Neutrophil (primary cell): ENCODE measurements around the gene MYOZ3.

Experiments used
- H3K27ac ChIP-seq: fragments of 200-600 bp; sonication (generic); 2 replicates; pipeline ENCODE4 v1.5.1; 2016; ENCODE audit warnings: mild to moderate bottlenecking, moderate library complexity
- H3K27me3 ChIP-seq: fragments of 200-600 bp; sonication (generic); 2 replicates; pipeline ENCODE4 v1.6.0; 2016; ENCODE audit warnings: mild to moderate bottlenecking
- H3K36me3 ChIP-seq: fragments of 200-600 bp; sonication (generic); 2 replicates; pipeline ENCODE4 v1.5.1; 2017
- H3K4me1 ChIP-seq, 2 experiments: fragments of 200-600 bp in 1 of 2; sonication (generic) in 1 of 2; 1 replicate in 1 of 2; 2 replicates in 1 of 2; pipeline versions ENCODE4 v1.5.1 to v1.6.1; 2013 to 2016; ENCODE audit warnings: low read depth in 1 of 2, low read length in 1 of 2, mild to moderate bottlenecking in 1 of 2, moderate library complexity in 1 of 2; ENCODE audit not compliant: control insufficient read depth in 1 of 2, insufficient read depth in 1 of 2
- H3K4me3 ChIP-seq, 2 experiments: fragments of 200-600 bp in 1 of 2; sonication (generic) in 1 of 2; 1 replicate in 1 of 2; 2 replicates in 1 of 2; pipeline ENCODE4 v1.5.1; 2013 to 2016; ENCODE audit warnings: low read depth in 1 of 2, low read length in 1 of 2, mild to moderate bottlenecking in 1 of 2, moderate library complexity in 1 of 2
- H3K9me3 ChIP-seq: fragments of 200-600 bp; sonication (generic); 2 replicates; pipeline ENCODE4 v1.5.1; 2016
- CTCF ChIP-seq: fragments of 200-600 bp; sonication (generic); IDR thresholded peaks from 2 replicates; pipeline ENCODE4 v1.5.1; 2016; ENCODE audit warnings: antibody characterized with exemption

MYOZ3 gene

GRCh38 chr5:150632305-150633160 lies 28.5 kb upstream of the MYOZ3 start:
- Histone ChIP-seq H3K27ac (no peak overlapping the region), H3K9me3 (no peaks in the 10 kb centered on the region), H3K36me3 (no peaks in the 10 kb centered on the region), H3K4me3 (no peak overlapping the region), H3K27me3 (peaks cover 15% of the 10 kb centered on the region), H3K4me1 (no peaks in the 10 kb centered on the region)
- no peak for TF ChIP-seq CTCF

DNA sequence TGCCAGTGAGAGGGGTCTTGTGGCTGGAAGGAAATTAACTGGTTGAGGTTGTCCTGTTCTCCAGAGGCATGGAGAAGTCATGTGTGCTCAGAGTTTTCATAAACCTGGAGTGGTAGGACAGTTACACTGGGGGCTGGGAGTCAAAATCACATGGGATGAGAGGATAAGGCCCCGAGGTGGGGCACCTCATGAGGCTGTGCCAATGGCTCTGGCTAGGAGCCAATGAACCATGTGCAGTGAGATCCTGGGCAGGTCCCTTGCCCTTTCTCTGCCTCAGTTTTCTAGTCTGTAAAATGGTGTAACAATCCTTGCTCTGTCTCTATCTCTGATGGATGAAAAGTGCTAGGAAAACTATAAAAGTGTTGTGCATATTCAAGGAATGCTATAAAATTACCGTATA lies 27.6 kb upstream of the MYOZ3 start:
- Histone ChIP-seq H3K27ac (no peak overlapping the region), H3K36me3 (no peaks in the 10 kb centered on the region), H3K4me1 (no peaks in the 10 kb centered on the region), H3K27me3 (peaks cover 24% of the 10 kb centered on the region), H3K9me3 (no peaks in the 10 kb centered on the region), H3K4me3 (no peak overlapping the region)
- TF ChIP-seq CTCF: no peak

- H3K4me1 ChIP-seq: no peaks in the 10 kb centered on the region
- H3K4me3 ChIP-seq: no peak overlapping the region
- H3K27me3 ChIP-seq: peaks cover 25% of the 10 kb centered on the region
- no peaks in the 10 kb centered on the region for H3K36me3 ChIP-seq
- no peak for TF ChIP-seq CTCF
- H3K27ac ChIP-seq: no peak overlapping the region
- no peaks in the 10 kb centered on the region for H3K9me3 ChIP-seq
Measured at GRCh38 chr5:150636391-150637244, 24.4 kb upstream of the MYOZ3 start.

- H3K4me1 ChIP-seq: no peaks in the 10 kb centered on the region
- no peak overlapping the region for H3K4me3 ChIP-seq
- H3K27me3 ChIP-seq: peaks cover 25% of the 10 kb centered on the region
- no peaks in the 10 kb centered on the region for H3K9me3 ChIP-seq
- H3K36me3 ChIP-seq: no peaks in the 10 kb centered on the region
- H3K27ac ChIP-seq: no peak overlapping the region
- TF ChIP-seq CTCF: no peak
Measured at GRCh38 chr5:150637245-150638052, 23.6 kb upstream of the MYOZ3 start.

DNA sequence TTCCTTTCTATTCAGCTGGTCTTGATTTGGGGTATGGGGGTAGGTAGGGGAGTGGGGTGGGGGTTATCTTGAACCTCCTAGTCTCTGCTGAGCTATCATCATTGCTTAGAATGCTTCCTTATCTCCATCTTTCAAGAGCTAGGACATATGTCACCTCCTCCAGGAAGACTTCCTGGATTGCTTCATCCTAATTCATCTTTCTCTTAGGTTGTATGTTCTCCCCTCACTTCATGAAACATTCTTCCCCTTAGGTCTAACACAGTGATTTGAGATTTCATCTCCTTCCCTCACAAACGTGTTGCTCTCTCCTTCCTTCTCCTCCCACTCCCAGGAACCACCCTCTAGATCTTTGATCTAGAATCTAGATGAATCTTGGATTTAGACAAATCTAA lies 23.0 kb upstream of the MYOZ3 start:
- TF ChIP-seq CTCF: no peak
- Histone ChIP-seq H3K9me3 (no peaks in the 10 kb centered on the region), H3K27ac (no peak overlapping the region), H3K27me3 (peaks cover 25% of the 10 kb centered on the region), H3K4me3 (no peak overlapping the region), H3K4me1 (no peaks in the 10 kb centered on the region), H3K36me3 (no peaks in the 10 kb centered on the region)
